Kidney capillary endothelial cell (primary cell): ENCODE measurements around the gene RPAIN.
A peak's percentile ranks its signal among the peaks of the same experiment; 100 is the strongest.
"Not testable (repeated sequence)": the region's sequence is repeated elsewhere in the genome, so short reads cannot be mapped to it uniquely, and the experiment has no call there.

ENCODE experiments used
- DNase-seq: peaks from one replicate; pipeline ENCODE4 v3.0.0-alpha.2; 2018; ENCODE audit warnings: low spot score

Gene RPAIN

DNA sequence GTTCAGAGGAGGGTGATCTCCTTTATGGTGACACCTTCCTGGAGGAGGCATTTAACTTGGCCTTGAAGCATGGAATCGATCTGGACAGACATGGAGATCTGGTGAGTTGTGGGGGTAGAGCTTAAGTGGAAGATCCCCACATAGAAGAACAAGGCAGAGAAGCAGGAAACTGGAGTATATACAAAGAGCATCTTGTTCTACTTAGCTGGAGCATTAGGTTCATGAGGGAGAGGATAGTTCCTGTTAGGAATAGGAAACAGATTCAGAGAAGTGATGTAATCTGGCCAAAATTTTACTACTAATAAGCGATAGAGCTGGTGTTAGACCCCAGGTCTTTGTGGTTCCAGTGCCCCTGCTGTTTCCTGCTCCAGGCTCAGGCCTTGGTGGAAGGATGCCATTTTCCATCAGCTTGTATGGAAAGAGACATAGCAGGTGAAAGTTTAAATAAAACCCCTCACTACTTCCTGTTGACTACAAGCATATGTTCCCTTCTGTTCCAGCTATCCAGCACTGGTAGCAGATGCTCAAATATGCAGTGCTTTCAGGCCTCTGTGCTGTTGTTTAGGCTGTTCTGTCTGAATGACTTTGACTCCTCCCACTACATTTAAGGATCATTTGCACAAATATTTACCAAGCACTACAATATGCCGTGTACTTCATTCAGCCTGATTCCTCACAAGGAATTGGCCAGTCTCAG, 9.4 kb downstream of the RPAIN start:
- no peak for DNase-seq

DNA sequence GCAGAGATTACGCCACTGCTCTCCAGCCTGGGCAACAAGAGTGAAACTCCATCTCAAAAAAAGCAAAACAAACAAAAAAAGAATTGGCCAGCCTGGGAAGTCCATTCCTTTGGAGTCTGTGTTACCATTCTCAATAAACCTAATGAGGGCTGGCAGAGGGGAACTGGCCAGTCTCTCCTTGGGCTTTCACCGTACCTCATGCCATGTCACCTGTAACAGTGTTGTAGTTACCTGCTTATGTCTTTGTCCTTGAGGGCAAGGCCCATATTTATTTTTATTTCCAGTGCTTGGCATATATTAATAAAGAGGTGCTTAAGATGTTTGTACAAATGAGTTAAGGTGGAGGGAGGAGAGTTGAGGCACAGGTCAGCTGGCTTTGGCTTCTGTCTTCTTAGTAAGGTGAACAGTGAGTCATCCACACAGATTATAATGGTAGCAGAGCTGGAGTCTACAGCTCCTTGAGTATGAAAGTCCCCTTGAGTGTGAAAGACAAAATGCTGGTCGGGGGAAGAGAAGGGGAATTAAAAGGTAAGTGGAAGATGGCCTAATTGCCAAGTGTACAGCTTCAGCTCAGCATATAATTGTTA, 10.5 kb downstream of the RPAIN start:
- DNase-seq = no peak

DNA sequence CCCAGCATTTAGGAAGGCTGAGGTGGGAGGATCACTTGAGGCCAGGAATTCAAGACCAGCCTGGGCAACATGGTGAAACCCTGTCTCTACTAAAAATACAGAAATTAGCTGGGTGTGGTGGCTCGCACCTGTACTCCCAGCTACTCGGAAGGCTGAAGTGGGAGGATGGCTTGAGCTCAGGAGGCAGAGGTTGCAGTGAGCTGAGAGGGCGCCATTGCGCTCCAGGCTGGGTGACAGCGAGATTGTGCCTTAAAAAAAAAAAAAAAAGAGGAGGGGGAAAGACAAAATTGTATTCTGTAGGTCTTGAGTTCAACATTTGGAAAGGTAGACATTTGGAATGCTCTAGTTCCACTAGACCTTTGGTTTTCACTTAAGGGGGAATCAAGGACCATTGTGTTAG, 11.3 kb downstream of the RPAIN start:
- not testable (repeated sequence) for DNase-seq

GRCh38 chr17:5431949-5432556, 12.1 kb downstream of the RPAIN start:
- DNase-seq = no peak

- DNase-seq = no peak
These were observed 15.0 kb downstream of the RPAIN start for GRCh38 chr17:5434984-5435383.

GRCh38 chr17:5435781-5436315, 15.9 kb downstream of the RPAIN start:
- not testable (repeated sequence) for DNase-seq

- DNase-seq = peak; percentile 8
These were observed 17.8 kb downstream of the RPAIN start for GRCh38 chr17:5437721-5438317.

DNA sequence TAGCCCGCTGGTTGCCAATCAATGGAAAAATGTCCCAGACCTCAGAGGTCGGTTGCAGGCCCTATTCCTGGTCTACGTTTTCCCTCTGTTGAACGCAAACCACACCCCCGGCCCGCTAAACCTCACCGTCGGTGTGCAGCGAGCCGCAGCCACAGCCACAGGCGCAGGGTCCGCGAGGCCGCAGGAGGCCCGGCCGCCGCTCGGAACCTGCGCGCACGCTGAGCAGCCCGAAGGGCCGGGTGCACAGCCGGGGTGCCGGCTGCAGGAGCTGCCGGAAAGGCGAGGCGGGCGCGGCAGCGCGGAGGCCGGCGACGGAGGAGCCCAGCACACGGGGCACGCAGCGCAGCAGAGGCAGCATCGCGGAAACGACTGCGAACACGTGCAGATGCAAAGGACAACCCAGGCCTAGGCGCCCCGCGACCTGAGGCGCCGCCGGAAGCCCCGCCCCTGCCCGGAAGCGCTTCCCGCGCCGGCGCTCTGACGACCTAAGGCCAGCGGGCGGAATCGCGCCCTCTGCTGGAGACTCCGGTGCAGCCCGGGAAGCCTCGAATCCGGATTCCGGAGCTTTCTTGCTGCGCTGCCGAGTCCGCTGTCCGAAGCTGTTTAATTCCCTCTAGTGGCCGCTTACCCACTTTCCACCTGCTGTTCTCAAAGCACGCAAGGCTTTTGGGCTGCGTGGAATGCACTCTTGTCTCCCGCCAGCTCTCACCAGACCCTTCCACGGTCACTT, 18.9 kb downstream of the RPAIN start, which contains the start of gene C1QBP:
Gene C1QBP, minus strand, starts transcription at position 440 of the 730 bp plus-strand sequence. Its CDS starts 82 bp downstream, at position 358.
- peak; percentile 86 for DNase-seq

- DNase-seq = no peak
These were observed 19.4 kb downstream of the RPAIN start for GRCh38 chr17:5439446-5439764.

- no peak for DNase-seq
These were observed 23.7 kb downstream of the RPAIN start for GRCh38 chr17:5443728-5444127.

GRCh38 chr17:5444209-5444608, 24.2 kb downstream of the RPAIN start:
- DNase-seq = no peak

DNA sequence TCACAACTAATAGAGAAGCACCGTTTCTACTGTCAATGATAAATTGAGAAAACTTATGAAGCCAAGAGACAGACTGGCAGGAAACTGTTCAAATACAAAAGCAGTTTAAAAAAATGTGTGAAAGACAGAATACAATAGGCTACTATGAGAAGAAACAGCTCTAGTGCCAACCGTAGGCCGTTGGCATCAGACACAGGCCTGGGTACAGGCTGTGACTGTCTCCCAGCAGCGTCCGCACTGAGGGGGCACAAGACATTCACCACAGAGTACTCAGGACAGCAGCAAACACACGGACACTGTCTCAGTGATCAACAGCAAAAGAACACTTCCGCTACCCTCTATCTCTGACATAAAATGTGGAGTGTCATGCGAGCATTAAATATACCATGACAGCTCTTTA, 26.8 kb downstream of the RPAIN start:
- DNase-seq = no peak

DNA sequence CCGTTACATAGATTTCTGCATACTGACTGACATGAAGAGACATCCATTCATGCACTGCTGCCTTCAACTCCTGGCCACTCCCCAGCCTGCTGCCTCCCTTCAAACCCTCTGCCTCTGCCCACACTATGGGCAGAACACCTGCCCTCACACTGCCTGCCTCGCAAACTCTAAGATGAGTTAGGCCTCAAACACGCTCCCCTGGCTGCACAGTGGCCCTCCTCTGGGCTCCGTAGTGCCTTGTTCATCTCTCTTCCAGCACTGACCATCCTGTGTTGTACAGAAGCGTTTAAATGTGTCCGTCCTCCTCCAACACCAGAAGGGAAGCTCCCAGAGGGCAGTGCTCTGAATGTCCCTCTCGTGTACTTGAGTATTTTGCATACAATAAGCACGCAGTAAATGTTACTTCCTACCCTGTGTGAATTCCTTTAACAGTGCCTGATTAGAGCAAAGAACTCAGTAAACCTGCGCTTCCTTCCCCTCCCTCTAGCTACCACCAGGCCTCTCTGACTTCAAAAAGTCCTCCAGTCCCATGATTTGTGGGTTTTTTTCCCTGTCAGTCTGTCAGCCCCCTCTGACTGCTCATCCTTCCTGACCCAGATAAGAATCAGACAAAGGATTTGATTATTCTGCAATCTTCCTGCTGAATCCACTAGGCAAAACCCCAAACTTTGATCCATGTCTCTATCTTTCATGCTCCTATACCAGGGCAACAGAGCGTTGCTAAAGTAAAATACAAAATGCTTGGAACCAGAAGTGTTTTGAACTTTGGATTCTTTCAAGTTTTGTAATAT, 44.9 kb downstream of the RPAIN start:
- no peak for DNase-seq

GRCh38 chr17:5466295-5466694, 46.3 kb downstream of the RPAIN start:
- no peak for DNase-seq

DNA sequence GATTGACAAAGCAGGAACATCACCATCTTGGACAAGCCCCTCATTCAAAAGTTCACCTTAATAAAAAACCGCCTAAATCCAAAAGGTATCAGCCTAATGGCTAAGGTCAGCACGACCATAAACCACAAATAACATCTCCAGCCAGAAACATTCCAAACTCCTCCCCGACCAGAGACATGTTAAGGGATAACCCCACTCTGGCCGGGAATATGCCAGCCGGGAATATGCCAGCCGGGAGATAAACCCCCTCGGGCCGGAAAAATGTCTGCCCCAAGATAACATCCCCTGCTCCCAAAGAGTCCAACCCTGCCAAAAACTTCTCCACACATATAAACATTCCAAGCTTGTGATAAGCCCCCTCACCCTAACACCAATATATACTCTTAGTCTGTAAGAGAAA, 47.4 kb downstream of the RPAIN start:
- DNase-seq = no peak

- DNase-seq = no peak
These were observed 48.1 kb downstream of the RPAIN start for GRCh38 chr17:5468075-5468473.

GRCh38 chr17:5472511-5472910, 52.5 kb downstream of the RPAIN start:
- DNase-seq = no peak

GRCh38 chr17:5473906-5474305, 53.9 kb downstream of the RPAIN start:
- DNase-seq = no peak

- DNase-seq = no peak
These were observed 59.0 kb downstream of the RPAIN start for GRCh38 chr17:5478992-5479391.

DNA sequence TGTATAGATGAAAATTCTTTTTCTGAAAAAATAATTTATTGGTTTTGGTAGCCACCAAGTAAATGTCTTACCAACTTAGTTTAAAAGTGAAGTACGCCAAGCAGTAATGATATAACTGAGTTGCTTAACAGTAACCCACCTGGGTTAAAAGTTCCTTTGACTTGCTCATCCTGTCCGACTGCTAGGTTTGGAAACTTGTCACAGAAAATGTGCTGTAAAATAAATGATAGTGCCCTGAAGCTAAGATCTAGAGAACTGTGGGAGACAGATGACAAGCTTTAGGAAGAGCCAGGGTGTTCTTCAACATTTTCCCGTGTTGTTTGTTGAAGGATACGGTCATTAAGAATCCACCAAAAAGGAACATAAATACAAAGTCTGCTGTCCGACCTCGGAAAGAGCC, 61.0 kb downstream of the RPAIN start:
- no peak for DNase-seq

GRCh38 chr17:5481451-5481850, 61.5 kb downstream of the RPAIN start:
- no peak for DNase-seq
